Epithelial cell of prostate (primary cell): ENCODE results near the gene ETS2.

ENCODE experiments used
- DNase-seq: peaks from one replicate; pipeline ENCODE4 v3.0.0-alpha.2; 2011; ENCODE audit warnings: low read depth, low spot score
- H3K27ac ChIP-seq: fragments of 450-650 bp; 2 replicates; pipeline ENCODE4 v1.5.1; 2017; ENCODE audit warnings: mild to moderate bottlenecking

Gene ETS2

DNA sequence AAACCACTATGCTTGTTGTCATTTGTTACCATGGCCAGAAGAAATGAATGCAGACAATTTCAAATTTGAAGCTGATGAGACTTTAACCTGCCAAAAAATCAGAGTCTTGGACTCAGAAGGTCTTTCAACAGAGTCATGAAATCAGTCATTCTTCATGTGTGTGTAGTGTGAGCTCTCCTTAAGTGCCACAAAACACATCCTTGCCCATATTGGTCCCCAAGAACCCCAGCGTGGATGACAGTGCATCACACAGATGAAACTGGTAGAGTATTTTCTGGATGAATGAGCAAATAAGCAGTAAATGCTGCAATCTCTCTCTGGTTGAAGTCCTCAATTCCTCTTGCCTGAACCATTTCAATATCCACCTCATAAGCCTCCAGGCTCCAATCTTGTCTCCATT, 28.7 kb upstream of the ETS2 start:
- no peak for DNase-seq
- no peak overlapping the region for H3K27ac ChIP-seq

DNA sequence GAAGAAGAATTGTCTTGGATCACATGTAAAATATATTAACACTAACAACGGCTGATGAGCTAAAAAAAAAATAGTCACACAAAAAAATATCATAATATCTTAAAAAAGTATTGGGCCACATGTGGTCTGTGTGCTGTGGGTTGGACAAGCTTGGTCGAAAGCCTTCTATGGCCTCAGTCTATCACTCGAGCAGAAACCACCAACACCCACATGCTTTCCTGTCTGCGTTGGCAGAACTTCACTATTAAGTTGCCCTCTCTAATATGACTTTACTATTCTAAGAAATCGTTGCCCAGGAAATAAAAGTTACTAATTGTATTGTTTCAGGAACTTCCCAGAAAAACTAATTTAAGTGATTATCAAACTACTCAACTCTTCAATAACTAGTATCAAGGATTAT, 28.2 kb upstream of the ETS2 start:
- no peak overlapping the region for H3K27ac ChIP-seq
- DNase-seq = no peak

DNA sequence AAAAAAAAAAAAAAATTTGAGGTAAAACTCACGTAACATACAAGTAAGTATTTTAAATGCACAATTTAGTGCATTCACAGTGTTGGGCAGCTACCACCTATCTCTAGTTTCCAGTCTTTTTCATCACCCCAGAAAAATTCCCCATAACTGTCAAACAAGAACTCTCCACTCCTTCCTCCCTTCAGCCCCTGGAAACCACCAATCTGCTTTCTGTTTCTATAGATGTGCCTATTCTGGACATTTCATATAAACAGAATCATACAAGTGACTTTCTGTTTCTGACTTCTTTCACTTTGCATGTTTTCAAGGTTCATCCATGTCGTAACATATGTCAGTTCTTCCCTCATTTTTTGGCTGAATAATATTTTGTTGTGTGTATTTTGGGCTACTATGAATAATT, 24.9 kb upstream of the ETS2 start:
- peak overlapping the region; percentile 74 for H3K27ac ChIP-seq
- no peak for DNase-seq

DNA sequence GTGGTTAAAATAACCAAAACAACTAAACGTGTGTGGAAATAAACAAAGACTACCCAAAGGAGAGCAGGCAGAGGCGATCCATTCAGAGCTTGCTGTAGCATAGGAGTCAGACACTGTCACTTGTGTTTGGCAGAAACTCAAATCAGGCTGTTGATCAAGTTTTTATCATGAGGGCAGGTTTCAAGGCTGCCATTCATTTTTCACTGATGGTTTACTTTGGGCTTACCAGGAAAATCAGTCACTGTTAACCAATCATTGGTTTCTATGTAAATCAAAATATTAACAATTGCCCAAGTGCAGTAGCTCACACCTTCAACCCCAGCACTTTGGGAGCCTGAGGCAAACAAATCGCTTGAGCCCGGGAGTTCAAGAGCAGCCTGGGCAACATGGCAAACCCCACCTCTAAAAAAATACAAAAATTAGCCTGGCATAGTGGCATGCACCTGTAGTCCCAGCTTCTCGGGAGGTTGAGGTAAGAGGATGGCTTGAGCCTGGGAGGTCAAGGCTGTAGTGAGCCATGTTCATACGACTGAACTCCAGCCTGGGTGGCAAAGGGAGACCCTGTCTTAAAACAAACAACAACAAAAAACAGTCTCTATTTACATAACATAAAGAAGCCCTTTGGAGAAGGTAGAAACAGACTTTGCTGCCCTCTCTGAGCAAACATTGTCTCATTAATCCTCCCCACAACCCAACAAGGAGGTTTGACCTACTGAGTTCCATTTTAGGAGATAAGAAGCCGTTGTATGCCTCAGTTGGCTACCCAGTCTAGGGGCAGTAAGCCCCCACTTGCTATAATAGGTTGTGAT, 21.1 kb upstream of the ETS2 start:
- H3K27ac ChIP-seq = no peak overlapping the region
- DNase-seq = no peak

DNA sequence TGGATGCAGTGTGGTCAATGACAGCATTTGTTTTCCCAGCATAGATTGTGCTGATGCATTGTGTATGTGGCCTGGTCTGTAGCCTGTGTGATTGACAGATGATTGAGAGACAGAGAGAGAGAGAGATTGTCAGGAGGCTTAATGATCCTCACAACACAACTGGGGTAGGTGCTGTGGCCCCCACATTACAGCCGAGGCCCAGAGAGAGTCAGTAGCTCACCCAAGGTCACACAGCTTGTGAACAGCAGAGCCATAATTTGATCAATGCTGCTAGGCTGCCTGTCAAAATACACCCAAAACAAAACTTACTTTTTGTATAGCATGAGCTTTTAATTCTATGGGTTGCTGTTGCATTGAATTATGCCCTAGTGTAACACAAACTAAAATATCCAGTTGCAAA, 20.2 kb upstream of the ETS2 start:
- H3K27ac ChIP-seq = no peak overlapping the region
- DNase-seq = no peak

DNA sequence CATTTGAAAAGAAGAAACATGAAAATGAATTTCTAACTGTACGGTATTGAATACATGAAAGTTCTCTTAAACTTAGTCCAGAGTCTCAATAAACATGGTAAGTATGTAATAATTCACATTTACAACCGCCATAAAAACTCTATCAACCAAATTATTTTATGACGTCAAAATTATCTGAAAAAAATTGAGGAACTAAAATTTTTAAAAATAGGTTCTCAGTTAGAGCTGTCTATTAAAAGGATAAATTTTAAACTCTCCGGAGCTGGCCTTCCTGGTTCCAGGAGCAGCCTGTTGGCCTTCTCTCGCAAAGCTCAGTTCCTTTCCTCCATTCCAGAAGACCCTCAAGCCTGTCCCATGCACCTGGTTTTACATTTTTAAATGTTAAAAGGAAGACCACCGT, 18.7 kb upstream of the ETS2 start:
- DNase-seq = no peak
- H3K27ac ChIP-seq = peak overlapping the region; percentile 70

DNA sequence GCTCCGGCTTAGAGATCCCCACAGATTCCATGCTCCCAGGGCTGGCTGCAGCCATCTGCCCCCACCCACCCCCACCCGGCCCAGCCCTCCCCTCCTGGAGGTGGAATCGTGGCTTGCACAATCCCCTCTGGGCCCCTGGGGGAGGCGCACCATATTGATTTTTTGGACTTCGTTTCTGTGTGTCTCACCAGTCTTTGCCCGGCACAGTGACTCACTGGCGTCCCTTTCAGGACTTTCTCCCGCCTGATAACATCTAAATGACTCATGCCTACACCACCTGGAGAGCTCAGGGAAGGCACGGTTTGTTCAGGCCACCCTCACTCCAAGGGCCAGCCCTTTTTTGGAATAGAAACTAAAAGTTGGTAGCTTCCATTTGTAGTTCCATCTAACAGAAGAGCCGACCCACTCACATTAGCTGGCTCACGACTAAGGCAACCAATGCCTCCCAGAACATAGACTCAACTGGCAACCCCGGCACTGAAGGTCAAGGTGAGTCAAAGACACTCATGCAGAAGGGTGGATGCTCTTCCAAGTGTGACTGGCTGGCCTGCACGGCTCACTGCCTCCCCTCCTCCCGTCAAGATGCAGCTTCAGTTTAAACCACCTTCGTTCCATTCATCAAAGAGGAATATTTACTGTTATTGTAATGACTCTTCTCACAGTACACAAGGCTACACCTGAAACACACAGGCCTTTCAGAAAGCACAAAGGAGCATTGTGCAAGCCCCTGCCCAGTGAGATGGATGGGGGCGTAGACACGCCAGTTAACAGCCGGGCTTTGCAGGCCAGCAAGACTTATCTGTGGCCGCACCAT, 18.1 kb upstream of the ETS2 start:
- peak; percentile 95 for DNase-seq
- peak overlapping the region; percentile 70 for H3K27ac ChIP-seq

DNA sequence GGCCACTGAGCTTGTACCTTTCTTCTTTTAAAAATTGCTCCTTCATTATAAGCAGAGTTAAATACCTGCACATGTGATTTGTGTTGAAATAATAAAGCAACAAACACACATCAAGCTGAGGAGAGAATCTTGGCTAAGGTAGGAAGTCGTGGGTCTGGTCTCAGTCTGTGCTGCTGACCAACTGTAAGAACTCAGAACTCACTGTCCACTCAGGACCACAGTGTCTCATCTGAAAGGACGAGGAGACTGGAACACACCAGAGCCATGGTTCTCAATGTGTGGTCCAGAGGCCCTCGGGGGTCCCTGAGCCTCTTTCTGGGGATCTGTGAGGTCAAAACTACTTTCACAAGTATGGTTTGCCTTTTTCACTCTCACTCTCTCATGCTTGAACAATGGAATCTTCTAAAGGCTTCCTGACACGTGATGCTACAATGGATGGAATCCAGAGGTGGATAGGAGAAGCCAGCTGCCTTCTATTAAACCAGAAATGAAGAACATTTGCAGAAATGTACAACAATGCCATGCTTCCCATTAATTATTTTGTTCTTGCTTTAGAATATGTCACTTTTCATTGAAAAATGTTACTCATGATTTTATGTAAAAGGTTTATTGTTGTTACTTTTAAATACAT, 17.3 kb upstream of the ETS2 start:
- peak overlapping the region; percentile 70 for H3K27ac ChIP-seq
- DNase-seq = no peak

DNA sequence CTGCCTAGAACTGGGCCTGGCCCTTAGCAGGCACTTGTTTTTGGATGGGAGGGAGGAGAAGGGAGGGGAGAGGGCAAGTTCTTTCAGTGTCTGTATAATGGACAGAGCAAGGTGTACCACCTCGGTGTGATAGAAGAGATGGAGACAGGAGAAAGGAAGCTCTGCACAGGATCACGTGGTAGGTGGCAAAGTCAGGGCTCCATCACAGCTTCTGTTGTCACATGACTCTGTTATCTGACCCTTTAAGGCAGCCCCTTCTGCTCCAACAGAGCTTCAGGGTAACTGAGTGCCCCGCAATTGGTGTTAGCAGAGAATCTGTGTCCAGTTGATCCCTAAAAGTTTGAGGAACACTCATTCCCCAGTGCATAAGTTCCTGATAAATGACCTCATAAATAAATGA, 16.5 kb upstream of the ETS2 start:
- DNase-seq = no peak
- no peak overlapping the region for H3K27ac ChIP-seq

DNA sequence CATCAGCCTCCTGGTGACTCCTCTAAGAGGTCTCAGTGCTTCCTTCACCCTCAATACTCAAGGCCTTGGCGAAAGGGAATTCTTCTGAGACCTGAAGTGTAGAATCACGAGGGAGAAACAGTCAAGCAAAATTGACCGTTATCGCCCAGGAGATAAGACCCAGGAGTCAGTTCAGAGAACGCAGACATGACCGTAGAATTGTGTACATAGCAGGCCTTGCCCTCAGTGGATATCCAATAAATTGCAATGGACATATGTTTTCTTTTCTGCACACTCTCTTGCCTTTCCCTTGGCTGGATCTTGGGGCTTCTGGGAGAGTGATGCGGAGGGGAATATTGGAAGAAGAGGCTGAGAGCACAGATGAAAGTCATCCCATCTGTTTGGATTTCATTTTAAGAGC, 15.7 kb upstream of the ETS2 start:
- no peak overlapping the region for H3K27ac ChIP-seq
- DNase-seq = no peak

DNA sequence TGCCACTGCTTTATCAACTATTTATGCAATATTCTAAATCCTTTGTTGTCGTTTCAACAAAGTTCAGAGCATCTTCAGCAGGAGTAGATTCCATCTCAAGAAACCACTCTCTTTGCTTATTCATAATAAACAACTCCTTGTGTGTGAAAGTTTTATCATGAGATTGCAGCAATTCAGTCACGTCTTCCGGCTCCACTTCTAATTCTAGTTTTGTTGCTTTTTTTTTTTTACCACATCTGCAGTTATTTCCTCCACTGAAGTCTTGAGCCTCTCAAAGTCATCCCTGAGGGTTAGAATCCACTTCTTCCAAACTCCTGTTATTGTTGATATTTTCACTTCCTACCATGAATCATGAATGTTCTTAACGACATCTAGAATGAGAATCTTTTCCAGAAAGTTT, 14.8 kb upstream of the ETS2 start:
- DNase-seq = no peak
- no peak overlapping the region for H3K27ac ChIP-seq

DNA sequence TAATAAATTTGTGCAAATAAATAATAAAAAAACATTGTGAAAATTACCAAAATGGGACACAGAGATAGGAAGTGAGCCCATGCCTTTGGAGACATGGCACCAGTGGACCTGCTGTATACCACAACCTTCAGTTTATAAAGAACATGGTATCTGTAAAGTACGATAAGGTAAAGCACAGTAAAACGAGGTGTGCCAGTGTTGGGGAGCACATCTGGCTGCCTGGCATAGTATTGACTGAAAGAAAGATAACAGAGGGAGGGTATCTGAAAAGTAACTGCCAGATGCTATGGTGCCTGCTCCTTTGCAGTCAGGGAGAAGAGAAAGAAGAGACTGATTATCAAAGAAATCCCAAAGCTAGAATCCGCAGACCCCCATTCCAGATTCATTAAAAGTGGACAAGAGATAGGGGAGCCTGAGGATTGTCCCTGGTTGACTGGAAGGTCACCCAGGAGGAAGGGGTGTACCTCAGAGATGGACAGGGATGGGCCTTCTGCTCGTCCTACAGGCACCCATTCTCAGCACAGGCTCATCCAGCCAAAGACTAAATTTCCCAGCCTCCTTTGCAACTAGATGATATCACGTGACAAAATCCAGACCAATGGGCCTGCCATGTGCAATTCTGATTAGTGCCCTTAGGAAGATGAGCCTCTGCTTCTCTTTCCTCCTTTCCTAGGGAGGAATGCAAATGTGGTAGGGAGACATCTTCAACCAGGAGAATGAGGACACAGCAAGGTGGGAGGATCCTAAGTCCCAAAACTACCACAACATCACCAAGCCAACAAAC, 12.9 kb upstream of the ETS2 start:
- no peak for DNase-seq

DNA sequence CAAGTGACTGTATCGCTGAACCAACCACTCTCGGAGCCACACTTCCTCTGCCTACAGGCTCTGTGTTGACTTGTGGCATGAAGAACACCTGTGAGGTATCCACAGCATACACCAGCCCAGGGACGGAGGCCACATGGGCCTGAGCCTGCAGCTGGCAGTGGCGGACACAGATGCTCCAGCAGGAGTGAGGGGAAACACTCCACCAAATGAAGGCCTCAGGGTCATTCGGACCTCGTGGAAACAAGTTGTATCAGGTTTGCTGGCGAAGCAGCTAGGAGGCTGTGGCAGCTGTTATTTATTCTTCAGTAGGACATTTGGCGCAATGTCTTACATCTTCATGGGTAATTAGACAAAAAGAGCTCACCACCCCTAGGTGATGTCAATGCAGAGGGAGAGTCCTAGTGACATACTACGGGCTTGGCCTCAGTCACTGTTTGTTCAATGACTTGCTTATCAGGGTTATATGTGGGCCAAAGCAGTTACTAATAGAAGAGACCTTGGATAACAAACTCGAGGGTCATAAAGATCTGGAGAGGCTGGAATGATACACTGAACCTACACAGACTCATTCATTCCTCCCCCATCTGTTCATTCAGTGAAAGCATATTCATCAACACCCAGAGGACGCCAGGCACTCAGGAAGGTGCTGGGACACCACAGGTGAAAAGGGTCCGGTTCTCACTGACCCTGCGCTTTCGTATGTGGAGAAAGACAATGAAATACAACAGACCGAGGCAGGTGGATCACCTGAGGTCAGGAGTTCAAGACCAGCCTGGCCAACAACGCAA, 11.6 kb upstream of the ETS2 start:
- H3K27ac ChIP-seq = no peak overlapping the region
- DNase-seq = no peak

More for the DNA sequence above, 12.9 kb upstream of the ETS2 start:
- H3K27ac ChIP-seq = no peak overlapping the region

DNA sequence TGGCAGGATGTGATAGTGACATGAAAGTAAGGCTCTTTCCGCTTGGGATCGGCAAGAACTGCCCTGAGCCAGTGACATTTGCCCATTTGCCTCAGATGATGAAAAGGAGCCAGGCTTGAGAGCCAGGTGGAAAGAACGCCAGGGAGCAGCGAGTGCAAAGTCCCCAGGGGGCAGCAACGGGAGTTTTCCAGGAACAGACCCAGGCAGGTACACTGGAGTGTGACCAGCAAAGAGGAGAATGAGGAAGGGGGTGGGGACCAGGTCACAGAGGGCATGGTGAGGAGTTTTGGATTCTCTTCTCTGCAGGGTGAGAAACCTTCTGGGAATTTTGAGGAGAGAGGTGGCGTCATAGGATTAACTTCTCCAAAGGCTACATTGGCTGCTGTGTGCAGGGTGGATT, 10.8 kb upstream of the ETS2 start:
- no peak overlapping the region for H3K27ac ChIP-seq
- DNase-seq = no peak

DNA sequence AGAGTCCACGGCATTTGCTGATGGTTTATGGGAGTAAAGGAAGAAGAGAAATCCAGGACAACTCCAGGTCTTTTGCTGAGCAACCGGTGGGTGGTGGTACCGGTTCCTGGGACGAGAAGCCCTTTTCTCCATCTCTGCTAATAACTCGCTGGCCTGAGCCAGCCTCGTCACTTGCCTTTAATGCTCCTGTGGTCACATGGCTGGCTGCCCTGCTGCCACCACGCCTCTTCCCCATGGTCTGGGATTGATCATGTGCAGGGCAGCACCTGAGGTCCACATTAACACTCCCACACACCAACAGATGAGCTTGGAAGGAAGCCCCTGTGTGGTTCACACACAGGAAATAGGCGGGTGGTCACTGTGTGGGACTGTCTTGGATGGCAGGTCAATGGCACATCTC, 10.3 kb upstream of the ETS2 start:
- DNase-seq = no peak
- no peak overlapping the region for H3K27ac ChIP-seq

DNA sequence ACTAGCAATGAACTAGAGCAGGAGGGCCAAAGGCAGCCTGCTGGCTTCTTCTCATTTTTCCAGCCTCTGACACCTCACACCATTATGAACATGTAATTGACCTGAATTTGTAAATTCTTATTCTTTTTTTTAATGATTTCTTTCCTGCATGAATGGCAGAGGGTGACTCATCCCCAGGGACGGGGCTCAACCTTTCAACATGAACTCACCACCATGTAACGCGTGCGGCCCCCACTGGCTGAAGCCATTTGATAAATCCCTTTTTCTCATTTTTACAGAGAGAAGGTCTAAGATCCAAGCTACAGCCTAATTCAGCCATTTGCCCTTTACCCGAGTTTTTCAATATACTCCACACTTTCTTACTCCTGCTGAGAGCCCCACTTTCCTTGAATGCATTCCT, 9.3 kb upstream of the ETS2 start:
- no peak for DNase-seq
- no peak overlapping the region for H3K27ac ChIP-seq

DNA sequence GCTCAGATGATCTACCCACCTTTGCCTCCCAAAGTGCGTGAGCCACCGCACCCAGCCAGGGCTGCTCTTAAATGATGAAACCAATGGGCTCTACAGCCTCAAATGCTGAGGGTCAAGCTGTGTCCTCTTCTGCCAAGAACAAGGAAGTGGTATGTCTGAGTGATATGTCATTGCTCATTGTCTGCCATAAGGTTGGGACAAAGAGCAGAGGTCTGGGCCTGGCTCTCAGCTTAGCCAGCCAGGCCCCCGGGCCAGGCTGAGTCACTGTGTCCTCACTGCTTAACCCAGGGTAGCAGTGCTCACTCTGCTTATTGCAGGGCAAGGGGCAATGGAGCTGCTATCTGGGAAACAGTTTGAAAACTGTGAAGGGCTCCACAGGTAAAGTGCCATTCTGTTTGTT, 8.3 kb upstream of the ETS2 start:
- peak overlapping the region; percentile 70 for H3K27ac ChIP-seq
- DNase-seq = no peak

DNA sequence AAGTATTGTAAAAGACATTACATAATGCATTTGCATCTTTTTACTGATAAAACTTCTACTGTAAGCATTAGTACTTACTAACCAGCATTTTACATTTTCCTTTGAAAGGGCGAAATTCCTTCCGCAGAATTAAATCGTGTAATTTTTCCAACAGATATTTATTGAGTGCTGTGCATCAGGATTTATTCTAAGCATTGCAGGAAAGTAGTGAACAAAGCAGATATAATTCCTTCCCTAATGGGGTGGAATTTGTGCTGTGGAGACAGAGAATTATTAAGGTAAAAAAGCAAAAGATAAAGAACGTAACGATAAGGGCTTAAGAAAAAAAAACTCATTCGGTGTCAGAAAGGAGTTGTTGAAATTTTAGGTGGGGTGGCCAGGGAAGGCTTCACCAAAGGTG, 7.6 kb upstream of the ETS2 start:
- H3K27ac ChIP-seq = peak overlapping the region; percentile 70
- no peak for DNase-seq

DNA sequence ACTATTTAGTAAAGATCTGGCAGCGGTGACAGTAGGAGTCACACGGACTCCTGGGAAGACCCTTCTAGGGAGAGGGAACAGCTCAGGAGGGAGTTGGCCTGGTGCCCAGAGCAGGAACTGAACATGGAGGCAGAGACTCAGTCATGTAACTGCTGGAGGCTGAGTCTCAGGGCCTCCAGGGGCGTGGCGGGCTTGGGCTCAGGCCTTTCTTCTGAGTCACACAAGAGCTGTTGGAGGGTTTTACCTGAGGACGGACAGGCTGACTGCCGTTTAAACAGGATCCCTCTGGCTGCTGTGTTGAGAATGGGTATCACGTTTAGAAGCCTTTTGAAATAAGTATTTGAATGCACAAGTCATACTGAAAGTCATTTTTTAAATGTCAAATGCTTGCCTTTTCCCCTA, 7.2 kb upstream of the ETS2 start:
- DNase-seq = peak; percentile 90
- peak overlapping the region; percentile 70 for H3K27ac ChIP-seq
